ENCODE measurements around the gene MRTFB. TPM values are rescaled to one million over a fixed set of nuclear protein-coding genes. Genes with fewer than 3 reads are reported as not detected.

The MRTFB gene
- total and polyA plus RNA-seq, 2 experiments from 2014 or later, result 13.9 to 22.2 TPM

DNA sequence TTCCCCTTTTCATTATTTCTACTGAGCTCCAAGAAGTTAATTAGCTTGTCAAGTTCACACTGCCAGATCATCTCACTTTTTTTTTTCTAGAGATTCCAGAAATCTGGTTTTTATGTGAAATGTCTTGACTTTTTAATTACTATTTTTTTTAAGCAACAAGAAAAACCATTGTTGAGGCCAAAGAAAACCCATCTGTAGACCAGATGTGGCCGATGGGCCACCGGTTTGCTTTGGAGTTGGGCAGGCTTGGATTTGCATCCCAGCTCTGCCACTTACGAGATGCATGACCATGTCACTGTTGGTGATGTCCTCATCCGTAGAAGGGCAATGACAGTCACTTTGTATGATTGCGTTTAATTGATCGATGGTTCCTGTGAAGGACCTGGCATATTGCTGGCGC lies 34.2 kb upstream of the MRTFB start:
- ATAC-seq (no peak), DNase-seq (ENCODE audit: low spot score) (no peak)
- H4K20me1 ChIP-seq (replicated peaks; ENCODE audit: insufficient read depth), result no peaks in the 10 kb centered on the region
- Mint-ChIP-seq H3K9me3 (peaks cover 2% of the 10 kb centered on the region; the same call in 2 of the 3 replicates), H3K4me3 (no peak overlapping the region), H3K27me3 (ENCODE audit: insufficient read depth, low read depth, poor library complexity) (no peaks in the 10 kb centered on the region), H3K27ac (no peak overlapping the region), H3K4me1 (no peaks in the 10 kb centered on the region), H3K36me3 (ENCODE audit: low read depth) (no peaks in the 10 kb centered on the region; the same call in 2 of the 3 replicates)
- no peaks in the 10 kb centered on the region for H3K36me3 ChIP-seq (ENCODE audit: insufficient read depth)
- no peaks in the 10 kb centered on the region for H3K79me2 ChIP-seq (replicated peaks; ENCODE audit: insufficient read depth)
- H3K9me2 ChIP-seq (ENCODE audit: insufficient read depth), result no peaks in the 10 kb centered on the region; the same call in none of the 2 replicates
- no peak overlapping the region for H3K27ac ChIP-seq (ENCODE audit: low read depth)
- no peaks in the 10 kb centered on the region for H3K27me3 ChIP-seq (ENCODE audit: insufficient read depth)
- no peaks in the 10 kb centered on the region for H3F3A ChIP-seq (replicated peaks; ENCODE audit: low read depth)
- no peak overlapping the region for H2AFZ ChIP-seq
- H3K4me2 ChIP-seq, result no peak overlapping the region
- no peaks in the 10 kb centered on the region for H3K4me1 ChIP-seq (ENCODE audit: insufficient read depth)
- no peak overlapping the region for H3K4me3 ChIP-seq
- TF ChIP-seq EZH2phosphoT487 (IDR thresholded peaks at IDR 0.05; ENCODE audit: unreplicated experiment) (no peak), CREB1 (CRISPR knock-in tag; IDR thresholded peaks at IDR 0.05; ENCODE audit: low read depth) (no peak), ZNF331 (CRISPR knock-in tag; IDR thresholded peaks at IDR 0.05; ENCODE audit: low read depth) (no peak), POLR2AphosphoS5 (IDR thresholded peaks at IDR 0.05; ENCODE audit: low read depth) (no peak), EZH2 (IDR thresholded peaks at IDR 0.05; ENCODE audit: low read depth, unreplicated experiment) (no peak), STAT1 (IDR thresholded peaks at IDR 0.05; ENCODE audit: unreplicated experiment) (no peak), JUNB (IDR thresholded peaks at IDR 0.05; ENCODE audit: unreplicated experiment) (no peak), NANOG (IDR thresholded peaks at IDR 0.05; ENCODE audit: borderline replicate concordance) (no peak), ZNF114 (CRISPR knock-in tag; IDR thresholded peaks at IDR 0.05) (no peak)
- TF ChIP-seq, protein P1, sequence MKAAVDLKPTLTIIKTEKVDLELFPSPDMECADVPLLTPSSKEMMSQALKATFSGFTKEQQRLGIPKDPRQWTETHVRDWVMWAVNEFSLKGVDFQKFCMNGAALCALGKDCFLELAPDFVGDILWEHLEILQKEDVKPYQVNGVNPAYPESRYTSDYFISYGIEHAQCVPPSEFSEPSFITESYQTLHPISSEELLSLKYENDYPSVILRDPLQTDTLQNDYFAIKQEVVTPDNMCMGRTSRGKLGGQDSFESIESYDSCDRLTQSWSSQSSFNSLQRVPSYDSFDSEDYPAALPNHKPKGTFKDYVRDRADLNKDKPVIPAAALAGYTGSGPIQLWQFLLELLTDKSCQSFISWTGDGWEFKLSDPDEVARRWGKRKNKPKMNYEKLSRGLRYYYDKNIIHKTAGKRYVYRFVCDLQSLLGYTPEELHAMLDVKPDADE (IDR thresholded peaks at IDR 0.05), result no peak
- TF ChIP-seq, protein P2, sequence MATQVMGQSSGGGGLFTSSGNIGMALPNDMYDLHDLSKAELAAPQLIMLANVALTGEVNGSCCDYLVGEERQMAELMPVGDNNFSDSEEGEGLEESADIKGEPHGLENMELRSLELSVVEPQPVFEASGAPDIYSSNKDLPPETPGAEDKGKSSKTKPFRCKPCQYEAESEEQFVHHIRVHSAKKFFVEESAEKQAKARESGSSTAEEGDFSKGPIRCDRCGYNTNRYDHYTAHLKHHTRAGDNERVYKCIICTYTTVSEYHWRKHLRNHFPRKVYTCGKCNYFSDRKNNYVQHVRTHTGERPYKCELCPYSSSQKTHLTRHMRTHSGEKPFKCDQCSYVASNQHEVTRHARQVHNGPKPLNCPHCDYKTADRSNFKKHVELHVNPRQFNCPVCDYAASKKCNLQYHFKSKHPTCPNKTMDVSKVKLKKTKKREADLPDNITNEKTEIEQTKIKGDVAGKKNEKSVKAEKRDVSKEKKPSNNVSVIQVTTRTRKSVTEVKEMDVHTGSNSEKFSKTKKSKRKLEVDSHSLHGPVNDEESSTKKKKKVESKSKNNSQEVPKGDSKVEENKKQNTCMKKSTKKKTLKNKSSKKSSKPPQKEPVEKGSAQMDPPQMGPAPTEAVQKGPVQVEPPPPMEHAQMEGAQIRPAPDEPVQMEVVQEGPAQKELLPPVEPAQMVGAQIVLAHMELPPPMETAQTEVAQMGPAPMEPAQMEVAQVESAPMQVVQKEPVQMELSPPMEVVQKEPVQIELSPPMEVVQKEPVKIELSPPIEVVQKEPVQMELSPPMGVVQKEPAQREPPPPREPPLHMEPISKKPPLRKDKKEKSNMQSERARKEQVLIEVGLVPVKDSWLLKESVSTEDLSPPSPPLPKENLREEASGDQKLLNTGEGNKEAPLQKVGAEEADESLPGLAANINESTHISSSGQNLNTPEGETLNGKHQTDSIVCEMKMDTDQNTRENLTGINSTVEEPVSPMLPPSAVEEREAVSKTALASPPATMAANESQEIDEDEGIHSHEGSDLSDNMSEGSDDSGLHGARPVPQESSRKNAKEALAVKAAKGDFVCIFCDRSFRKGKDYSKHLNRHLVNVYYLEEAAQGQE (IDR thresholded peaks at IDR 0.05; ENCODE audit: unreplicated experiment), result no peak
- TF ChIP-seq, protein P3, sequence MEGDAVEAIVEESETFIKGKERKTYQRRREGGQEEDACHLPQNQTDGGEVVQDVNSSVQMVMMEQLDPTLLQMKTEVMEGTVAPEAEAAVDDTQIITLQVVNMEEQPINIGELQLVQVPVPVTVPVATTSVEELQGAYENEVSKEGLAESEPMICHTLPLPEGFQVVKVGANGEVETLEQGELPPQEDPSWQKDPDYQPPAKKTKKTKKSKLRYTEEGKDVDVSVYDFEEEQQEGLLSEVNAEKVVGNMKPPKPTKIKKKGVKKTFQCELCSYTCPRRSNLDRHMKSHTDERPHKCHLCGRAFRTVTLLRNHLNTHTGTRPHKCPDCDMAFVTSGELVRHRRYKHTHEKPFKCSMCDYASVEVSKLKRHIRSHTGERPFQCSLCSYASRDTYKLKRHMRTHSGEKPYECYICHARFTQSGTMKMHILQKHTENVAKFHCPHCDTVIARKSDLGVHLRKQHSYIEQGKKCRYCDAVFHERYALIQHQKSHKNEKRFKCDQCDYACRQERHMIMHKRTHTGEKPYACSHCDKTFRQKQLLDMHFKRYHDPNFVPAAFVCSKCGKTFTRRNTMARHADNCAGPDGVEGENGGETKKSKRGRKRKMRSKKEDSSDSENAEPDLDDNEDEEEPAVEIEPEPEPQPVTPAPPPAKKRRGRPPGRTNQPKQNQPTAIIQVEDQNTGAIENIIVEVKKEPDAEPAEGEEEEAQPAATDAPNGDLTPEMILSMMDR (conservative IDR thresholded peaks at IDR 0.05; ENCODE audit: low read depth in 2 of 2), result no peak
- TF ChIP-seq, protein P4, sequence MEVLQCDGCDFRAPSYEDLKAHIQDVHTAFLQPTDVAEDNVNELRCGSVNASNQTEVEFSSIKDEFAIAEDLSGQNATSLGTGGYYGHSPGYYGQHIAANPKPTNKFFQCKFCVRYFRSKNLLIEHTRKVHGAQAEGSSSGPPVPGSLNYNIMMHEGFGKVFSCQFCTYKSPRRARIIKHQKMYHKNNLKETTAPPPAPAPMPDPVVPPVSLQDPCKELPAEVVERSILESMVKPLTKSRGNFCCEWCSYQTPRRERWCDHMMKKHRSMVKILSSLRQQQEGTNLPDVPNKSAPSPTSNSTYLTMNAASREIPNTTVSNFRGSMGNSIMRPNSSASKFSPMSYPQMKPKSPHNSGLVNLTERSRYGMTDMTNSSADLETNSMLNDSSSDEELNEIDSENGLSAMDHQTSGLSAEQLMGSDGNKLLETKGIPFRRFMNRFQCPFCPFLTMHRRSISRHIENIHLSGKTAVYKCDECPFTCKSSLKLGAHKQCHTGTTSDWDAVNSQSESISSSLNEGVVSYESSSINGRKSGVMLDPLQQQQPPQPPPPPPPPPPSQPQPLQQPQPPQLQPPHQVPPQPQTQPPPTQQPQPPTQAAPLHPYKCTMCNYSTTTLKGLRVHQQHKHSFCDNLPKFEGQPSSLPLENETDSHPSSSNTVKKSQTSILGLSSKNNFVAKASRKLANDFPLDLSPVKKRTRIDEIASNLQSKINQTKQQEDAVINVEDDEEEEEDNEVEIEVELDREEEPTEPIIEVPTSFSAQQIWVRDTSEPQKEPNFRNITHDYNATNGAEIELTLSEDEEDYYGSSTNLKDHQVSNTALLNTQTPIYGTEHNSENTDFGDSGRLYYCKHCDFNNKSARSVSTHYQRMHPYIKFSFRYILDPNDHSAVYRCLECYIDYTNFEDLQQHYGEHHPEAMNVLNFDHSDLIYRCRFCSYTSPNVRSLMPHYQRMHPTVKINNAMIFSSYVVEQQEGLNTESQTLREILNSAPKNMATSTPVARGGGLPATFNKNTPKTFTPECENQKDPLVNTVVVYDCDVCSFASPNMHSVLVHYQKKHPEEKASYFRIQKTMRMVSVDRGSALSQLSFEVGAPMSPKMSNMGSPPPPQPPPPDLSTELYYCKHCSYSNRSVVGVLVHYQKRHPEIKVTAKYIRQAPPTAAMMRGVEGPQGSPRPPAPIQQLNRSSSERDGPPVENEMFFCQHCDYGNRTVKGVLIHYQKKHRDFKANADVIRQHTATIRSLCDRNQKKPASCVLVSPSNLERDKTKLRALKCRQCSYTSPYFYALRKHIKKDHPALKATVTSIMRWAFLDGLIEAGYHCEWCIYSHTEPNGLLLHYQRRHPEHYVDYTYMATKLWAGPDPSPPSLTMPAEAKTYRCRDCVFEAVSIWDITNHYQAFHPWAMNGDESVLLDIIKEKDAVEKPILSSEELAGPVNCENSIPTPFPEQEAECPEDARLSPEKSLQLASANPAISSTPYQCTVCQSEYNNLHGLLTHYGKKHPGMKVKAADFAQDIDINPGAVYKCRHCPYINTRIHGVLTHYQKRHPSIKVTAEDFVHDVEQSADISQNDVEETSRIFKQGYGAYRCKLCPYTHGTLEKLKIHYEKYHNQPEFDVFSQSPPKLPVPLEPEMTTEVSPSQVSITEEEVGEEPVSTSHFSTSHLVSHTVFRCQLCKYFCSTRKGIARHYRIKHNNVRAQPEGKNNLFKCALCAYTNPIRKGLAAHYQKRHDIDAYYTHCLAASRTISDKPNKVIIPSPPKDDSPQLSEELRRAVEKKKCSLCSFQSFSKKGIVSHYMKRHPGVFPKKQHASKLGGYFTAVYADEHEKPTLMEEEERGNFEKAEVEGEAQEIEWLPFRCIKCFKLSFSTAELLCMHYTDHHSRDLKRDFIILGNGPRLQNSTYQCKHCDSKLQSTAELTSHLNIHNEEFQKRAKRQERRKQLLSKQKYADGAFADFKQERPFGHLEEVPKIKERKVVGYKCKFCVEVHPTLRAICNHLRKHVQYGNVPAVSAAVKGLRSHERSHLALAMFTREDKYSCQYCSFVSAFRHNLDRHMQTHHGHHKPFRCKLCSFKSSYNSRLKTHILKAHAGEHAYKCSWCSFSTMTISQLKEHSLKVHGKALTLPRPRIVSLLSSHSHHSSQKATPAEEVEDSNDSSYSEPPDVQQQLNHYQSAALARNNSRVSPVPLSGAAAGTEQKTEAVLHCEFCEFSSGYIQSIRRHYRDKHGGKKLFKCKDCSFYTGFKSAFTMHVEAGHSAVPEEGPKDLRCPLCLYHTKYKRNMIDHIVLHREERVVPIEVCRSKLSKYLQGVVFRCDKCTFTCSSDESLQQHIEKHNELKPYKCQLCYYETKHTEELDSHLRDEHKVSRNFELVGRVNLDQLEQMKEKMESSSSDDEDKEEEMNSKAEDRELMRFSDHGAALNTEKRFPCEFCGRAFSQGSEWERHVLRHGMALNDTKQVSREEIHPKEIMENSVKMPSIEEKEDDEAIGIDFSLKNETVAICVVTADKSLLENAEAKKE (CRISPR knock-in tag; IDR thresholded peaks at IDR 0.05), result no peak
